ENCODE data around the gene FNIP2.
"Not testable (repeated sequence)": the region's sequence is repeated elsewhere in the genome, so short reads cannot be mapped to it uniquely, and the experiment has no call there.

FNIP2 gene

DNA sequence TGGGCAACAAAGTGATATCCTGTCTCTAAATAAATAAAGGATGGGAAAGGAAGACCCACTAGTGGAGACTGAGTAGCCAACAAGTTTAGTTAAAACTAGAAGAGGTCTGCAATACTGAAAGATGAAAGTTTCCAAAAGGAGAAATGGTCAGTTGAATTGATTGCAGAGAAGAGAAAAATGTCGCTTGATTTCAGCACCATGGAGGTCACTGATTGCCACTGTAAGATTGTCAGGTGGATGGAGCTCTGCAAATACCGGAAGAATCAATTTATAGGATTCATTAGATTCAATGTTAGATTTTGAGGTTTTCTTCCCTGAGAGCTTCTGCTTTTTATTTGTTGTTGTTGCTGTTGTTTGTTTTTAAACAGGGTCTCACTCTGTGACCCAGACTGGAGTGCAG, 5.4 kb upstream of the FNIP2 start:
- no peak for DNase-seq

DNA sequence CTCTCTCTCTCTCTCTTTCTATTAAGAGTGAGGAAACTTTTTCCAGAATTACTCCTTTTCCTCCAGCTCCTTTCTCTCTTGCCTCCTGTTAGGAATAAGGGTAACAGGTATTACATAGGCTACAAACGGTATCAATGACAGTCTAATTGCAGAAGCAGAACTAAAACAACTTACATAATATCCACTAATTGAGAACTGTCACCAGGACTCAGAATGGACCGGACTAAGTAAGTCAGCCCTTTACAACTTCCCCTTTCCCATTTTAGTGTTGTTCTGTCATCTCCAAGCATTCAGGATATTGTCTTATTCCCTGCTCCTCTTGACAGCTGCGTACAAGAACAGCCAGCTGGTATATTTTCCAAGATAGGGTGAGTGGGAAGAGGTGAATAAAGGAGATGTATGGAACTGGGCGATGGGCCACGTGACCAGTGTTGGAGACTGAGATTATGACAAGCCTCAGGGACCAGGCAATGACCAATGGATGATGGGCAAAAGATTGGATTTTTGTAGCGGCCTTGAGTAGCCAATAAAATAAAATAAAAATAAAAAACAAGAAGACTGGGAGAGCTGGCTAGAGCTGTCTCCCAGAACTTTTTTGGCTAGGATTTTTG, 2.3 kb upstream of the FNIP2 start:
- no peak for DNase-seq

DNA sequence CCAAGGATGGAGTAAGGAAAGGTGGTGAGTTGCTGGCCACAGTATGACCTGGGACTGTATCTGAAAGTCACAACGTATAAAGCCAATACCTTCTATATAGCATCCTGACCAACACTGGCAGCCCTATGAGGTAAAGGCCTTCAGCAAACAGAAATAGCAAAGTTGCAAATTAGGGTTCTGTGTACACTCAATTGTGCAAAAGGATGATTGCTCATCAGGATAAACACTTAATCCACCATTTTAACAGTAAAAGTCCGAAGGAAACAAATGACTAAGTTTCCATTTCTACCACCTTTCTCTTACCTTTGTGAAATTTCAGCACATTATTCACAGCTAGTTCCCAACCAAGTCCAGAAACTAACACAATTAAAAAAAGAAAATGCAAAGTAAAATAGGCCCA, 1.4 kb upstream of the FNIP2 start:
- DNase-seq = no peak

DNA sequence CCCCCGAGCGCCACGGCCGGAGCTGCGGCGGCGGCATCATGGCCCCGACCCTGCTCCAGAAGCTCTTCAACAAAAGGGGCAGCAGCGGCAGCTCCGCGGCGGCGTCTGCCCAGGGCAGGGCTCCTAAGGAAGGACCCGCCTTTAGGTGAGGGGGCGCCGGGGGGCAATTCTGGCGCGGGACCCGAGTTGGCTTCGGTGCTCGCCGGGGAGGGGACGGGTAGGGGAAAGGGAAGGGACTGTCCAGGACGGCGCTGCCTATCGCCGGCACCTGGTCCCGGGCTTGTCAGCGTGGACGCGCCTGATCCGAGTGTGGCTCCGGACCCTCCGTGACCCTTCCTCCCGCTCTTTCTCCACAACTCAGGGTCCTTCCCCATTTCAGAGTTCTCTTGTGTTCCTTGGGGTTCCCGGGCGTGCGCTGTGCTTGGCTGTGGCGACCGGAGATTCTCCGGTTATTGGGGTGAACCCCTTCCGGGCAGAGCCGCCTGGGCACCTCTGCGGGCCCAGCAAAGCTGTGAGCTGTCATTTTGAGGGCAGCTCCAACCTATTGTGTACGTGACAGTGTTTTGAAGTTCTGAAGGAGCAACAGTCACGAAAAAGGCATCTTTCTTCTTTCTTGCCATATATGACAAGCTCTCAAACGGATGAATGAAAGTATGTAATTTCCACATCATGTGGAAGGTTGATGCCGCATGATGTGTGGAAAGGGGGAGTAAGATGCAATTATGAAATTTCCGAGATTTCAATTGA, 522 bp downstream of the FNIP2 start:
- DNase-seq = peak; percentile 35

DNA sequence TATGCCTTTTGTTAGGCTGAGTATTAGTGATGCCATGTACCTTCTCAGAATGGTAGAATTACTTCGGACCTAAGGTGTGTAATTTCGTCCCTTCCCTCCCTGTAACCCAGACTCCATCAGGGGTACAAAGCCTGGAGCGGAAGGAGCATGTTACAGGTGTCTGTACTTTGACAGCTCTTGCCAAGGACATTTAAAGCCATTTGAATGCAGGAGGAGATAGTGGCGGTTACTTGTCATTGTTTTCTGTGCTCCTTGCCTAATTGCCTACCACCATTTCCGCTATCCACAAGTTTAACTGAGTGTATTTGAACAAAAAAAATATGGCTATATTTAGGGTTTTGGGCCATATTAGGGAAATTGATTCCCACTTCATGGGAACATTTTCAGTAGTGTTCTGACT, 1.8 kb downstream of the FNIP2 start:
- no peak for DNase-seq

DNA sequence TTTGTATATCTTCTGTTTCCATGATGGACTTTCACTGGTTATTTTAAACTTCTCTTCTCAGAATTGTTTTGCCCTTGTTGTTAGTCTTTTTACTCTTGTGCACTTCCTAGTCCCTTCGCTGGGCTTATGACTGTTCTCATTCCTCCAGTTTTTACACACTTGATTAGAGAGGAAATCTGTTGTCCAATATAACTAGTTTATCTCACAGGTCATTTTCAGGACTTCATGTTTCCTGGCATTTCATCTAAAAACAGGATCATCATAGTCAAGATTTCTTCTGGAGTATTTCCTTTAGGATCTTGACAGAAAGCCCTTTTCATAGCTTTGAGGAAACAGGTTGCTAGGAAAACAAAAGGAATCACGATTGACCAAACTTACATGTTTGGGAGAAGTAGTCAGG, 3.0 kb downstream of the FNIP2 start:
- no peak for DNase-seq

DNA sequence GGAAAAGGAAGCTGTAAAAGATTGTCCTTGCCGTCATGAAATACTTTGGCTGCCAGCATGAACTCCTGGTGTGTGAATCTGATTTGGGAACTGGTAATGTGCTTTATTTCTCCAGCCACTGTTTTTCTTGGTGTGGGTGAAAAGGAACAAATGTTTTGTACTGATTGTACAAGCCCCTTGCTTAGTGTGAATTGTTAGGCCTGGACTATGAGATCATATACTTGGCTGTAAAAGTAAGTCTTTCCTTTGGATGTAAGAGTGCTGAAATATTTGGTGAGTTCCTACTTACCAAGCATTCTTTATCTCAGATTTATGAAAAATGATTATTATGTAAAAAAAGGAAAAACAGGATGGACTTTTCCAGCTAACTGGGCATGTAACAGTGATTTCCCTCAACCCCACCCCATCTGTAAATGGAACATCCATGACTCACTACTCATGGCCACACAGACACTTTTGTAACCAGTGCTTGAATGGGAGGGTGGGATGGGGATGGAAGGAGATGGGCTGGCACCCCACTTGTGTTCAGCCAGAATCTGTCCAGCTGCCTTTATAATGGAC, 6.3 kb downstream of the FNIP2 start:
- no peak for DNase-seq

DNA sequence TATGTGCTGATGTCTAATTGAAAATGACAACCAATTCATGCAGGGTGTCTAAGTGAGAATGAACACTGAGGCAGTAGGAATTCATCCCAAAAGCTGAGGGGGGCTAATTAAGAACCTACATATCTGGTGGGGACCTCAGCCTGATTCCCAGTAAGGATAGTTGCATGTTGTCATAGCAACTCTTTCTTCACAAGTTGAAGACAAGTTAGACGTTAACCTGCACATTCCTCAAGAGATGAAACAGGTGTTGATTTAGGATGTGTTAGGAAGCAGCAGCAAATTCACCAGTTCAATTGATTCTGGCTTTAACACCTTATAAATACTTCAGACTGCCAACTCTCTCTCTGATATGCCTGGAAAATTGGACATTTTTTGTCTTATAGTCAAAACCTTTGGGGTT, 7.3 kb downstream of the FNIP2 start:
- no peak for DNase-seq

DNA sequence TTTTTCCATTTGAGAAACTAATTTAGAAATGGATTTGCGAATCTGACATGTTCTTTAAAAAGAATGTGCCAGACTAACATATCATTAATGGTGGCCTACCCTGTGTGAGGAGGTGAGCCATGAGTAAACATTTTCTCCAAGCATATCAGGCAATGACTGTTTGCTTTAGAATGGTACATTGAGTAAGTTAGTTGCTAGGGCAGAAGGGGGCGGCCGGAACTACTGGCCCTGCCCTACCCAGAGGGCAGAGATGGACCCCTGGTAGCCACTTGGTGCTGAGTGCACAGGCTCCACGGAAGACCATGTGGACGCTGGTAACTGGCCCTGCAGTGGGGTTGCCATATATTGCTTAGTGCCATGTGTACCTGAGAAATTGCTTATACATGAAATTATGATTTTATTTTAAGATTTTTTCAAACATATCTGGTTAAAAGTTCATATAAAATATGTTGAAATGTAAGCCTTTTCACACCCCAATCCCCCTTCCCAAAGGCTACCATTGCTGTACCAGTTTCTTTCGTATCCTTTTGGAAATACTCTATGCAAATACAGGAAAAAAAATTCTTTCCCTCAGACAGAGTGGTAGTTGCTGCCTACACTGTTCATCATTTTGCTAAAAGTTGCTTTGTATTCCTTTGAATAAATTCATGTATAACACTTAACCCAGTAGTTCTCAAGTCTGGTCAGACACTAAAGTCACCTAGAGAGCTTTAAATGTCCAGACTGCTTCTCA, 8.8 kb downstream of the FNIP2 start:
- no peak for DNase-seq

DNA sequence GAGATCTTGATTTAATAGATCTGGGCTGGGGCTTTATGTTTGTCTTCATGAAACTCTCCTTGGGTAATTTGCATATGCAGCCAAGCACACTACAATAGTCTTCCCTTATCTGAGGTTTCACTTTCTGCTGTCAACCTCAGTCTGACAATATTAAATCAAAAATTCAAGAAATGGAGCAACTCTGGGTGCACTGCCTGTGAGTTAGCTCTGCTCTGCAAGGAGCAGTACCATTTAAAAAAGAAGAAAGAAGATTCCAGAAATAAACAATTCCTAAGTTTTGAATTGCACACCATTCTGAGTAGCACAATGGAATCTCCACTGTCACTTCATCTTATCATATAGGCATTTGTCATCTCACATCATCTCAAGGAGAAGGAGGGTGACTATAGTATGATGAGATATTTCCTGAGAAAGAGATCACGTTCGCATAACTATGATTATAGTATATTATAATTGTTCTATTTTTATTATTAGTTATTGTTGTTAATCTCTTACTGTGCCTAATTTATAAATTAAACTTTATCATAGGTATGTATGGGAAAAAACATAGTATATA, 9.4 kb downstream of the FNIP2 start:
- no peak for DNase-seq

DNA sequence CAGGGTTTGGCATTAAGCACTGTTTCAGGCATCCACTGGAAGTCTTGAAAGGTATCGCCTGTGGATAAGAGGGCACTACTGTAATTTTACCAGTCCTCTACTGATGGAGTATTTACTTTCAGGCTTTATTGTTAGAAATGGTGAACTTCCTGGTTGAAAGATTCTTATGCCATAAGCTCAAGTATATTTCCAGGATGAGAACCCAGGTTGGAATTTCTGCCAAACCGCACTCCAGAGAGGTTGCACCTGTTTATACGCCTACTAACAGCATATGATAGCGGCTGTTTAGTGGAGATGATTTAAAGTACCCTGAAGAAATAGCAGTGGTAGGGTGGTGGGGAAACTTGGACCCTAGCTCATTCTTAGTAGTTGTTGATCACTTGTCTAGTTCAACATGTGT, 9.9 kb downstream of the FNIP2 start:
- DNase-seq = no peak

DNA sequence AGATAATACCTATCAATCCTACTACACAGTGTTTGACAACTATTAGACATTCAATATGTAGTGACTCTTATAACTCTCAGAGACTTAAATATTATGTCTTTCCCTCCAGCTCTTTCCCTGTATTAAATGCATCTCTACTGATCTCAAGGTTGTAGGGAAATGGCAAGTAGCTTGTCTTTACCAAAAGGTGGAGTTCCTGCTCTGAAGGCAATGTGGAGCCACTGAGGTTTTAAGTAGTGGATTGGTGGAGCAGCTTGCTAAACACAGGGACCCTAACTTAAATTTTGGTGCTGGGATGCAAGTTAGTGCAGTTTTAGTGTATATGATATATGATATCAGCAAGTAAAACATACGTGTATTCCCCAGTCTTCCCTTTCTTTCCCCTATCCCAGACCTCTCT, 13.1 kb downstream of the FNIP2 start:
- DNase-seq = no peak

DNA sequence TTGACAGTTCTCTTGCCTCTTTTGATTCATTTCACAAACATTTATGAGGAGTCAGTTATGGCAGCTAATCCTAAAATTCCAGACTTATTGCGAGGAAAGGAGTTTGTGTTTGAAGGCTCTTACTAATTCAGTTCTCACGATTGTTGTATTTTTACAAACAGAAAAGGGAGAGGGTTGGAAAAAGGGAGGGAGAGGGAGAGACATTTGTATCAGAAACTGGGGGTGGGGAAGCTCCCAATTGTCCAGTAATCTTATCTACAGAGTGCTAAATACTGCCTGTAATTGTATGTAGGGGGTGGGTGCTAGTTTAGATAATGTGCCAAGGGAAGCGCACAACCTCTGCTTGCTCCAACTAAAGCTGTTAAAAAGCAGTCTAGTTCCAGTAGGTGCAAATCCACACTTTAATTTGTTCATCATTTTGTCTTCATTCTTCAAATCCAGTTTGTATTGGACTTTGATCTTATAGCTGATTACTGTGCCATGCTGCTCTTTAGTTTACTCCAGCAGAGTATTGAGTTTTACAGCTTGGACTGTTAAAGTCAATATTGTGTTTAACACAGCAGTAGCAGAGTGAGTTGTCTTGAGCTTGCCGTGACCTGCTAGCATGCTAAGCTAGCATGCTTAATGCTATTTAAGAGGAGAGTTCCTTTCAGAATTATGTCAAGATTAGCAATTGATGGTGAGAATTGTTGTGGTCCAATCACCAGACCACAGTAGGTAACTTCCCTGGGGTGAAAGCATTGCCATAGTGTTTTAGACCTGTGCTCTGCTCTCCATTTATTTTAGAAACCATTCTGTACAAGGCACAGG, 13.9 kb downstream of the FNIP2 start:
- DNase-seq = no peak

DNA sequence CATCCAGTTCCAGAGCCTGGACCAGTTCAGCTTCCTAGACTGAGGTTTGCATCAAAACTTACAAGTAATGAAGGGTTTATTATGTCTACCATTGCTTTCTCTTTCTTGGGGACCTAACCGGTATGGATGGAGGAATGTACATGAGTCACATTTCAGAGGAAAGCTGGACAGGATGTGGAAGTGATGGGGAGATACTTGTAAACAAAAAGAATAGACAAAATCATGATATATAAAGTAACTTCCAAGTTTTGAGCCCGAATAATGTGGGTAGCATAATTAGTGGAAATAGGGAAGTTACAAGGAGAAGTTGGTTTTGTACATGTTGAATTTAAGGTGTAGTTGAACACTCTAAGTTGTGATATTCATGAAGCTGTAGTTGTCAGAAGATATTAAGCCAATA, 15.0 kb downstream of the FNIP2 start:
- DNase-seq = no peak

DNA sequence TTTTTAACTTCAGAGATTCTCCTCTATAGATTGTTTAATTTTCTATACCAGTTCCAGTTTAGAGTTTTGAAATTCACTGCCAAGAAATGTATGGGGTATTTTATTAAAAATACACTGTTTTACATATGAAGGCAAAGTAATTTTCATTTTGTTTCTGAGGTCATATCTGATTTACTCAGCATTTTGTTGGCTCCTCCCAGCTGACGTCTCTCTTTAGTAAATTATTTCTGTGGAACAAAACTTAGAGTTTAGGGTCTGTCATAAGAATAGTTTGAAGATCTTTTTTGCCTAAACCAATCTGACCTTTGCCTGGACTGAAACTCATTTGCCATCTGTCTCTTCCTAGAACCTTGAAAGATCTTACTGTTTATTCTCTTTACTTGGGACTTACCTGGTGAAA, 16.9 kb downstream of the FNIP2 start:
- no peak for DNase-seq

DNA sequence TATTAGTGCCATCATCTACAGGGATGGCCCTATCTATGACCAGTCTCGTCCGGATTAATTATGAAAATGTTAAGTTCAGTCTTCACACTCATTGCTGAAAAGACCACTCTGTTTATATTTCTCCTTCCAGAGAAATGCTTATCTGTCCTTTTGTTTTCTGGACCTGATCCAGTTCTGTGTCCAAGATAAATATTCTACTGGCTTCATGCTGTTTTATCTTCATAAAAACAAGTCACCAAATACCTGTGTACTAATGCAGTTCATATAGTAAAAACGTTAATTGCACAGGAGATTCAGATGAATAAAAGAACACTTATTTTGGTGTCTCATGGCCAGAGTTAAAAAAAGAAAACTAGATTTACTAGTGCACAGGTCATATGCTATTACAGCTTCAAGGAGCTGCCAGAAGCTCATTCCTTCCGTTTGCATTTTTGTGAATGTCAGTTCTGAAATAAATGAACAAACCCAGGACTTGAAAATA, 17.3 kb downstream of the FNIP2 start:
- DNase-seq = no peak

DNA sequence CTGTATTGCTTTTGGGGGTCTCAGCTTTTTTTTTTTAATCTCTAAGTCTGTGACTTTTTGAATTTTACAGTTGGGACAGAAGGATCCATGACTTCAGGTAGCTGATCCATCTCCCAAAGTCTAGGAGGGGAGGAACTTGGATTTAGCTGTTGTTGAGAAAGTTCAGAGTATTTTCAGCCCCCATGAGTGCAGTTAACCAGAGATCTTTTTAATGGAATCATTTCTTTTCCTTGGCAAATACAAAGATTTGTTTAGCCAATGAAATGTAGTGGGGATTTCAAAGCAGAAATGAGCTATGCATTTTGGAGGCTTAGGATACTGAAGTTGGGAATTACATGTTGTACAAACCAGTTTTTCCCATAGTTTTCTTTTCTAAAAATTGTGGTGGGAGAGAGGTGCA, 18.1 kb downstream of the FNIP2 start:
- DNase-seq = no peak

DNA sequence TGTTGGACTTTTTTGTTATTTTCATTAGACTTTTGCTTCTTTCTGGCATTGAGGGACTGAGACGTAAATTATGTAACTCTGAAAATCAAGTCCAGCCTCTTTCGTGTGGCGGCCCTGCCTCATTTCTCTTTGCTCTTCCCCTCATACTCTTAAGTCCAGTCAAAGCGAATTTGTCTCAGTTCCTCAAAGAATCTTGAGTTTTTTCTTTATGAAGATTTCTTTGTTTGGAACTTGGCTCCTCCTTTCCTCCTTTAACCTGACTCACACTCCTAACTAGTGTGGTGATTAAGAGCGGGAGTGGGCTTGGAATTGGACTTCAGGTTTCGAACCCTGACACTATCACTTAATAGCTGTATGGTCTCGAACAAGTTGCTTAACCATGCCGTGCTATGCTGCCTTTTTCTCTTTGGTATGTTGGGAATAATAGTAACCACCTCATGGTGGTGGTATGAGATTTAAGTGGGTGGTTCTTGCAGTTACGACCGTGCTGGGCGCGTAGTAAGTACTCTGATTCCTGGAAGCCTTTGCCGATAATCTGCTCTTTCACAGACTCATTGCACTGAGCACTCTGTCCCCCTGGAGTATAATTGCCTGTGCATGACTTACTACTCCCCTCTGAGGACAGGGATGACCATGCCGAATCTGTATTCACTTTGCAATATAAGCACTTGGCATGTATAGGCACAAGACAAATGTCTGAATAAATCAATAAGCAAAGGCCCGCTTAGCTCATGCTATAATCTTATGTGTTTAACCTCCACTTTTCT, 19.1 kb downstream of the FNIP2 start:
- DNase-seq = no peak

DNA sequence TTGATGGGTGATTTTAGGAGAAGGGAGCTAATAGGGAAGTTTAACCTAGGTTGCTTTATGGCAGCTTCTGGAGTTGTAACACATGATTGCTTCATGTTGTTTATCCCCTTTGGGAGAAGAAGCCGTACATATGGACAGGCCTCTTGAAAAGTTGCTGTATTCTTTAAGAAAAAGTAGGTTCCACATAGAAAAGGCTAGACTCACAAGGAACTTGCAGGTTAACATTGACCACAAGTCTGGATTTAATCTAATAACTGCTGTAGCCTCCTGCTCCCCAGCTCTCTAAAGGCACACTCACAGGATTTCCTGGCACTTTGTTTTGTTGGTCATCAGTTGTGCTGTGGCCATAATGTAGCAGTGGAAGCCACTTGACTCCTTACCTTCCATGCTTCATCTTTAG, 19.7 kb downstream of the FNIP2 start:
- no peak for DNase-seq

DNA sequence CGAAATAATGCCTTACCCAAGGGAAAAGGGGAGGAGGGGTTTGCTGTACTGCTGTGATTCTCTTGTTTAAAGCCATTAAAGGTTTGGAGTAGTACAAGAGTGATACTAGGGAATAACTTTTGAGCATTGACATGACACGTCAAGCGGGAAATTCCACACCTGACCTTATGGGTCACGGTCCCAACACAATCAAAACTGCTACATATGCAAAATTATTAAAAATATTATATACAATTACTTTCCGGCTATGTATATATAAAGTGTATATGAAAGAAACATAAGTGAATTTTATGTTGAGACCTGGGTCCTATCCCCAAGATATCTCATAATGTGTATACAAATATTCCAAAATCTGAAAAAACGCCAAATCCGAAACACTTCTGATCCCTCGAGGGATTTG, 21.0 kb downstream of the FNIP2 start:
- DNase-seq = no peak

DNA sequence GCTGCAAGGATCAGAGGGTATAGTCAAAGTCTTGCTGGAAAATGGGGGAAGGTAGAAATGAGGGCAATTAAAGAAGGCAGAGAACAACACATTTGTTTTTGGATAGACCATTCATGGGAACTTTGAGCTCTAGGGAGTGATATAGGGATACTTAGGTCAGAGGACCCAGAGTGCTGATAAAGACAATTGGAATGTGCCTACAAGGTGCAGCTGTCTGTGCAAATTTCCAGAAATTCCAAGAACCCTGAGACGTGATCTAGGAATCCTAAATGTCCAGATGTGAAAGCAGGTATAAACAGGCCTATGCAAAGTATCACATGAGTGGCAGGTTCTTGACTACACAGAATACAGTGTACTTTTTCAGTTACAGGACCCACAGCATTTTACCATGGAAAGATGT, 24.2 kb downstream of the FNIP2 start:
- DNase-seq = no peak

DNA sequence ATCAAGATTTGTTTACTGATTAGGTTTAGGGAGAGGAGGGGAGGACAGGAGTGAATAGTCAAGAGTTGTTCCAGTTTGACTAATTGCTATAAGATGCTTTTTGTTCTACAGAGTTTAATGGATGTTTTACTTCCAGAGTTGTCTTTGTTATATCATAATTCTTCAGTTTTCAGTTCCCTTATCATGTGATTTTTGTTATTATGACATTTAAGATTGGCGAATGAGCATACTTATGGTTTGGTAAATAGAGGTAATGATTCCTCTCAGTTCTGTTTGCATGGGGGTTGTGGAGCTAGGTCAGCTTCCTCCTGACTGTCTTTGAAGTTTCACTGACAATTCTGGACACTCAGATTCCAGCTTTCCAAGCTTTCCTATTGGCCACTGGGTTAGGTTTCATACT, 24.6 kb downstream of the FNIP2 start:
- not testable (repeated sequence) for DNase-seq

Data from NCI-H1092 (cell line).